GM23338 (cell line): ENCODE results near the gene HBQ1. TPM values are rescaled to one million over a fixed set of nuclear protein-coding genes. Genes with fewer than 3 reads are reported as not detected.

Experiments
- ATAC-seq: fragments of 200-7000 bp; cut with Tn5 transposase; 3 replicates; pipeline ENCODE4 v1.9.1; 2020
- DNase-seq: peaks from one replicate; pipeline ENCODE4 v3.0.0-alpha.2; 2015; ENCODE audit warnings: low spot score
- H2AFZ ChIP-seq: fragments of 200-600 bp; sonication (generic); 2 replicates; pipeline ENCODE4 v1.8.0; 2016; ENCODE audit warnings: antibody characterized with exemption, mild to moderate bottlenecking, moderate library complexity
- H3F3A ChIP-seq: fragments of 200-600 bp; sonication (generic); replicated peaks from 2 replicates; pipeline ENCODE4 v1.8.0; 2017; ENCODE audit warnings: antibody characterized with exemption, mixed run types, low read depth
- H3K27ac ChIP-seq: fragments of 200-600 bp; sonication (generic); 2 replicates; pipeline ENCODE4 v1.6.1; 2016; ENCODE audit warnings: low read depth
- H3K27me3 ChIP-seq: fragments of 200-600 bp; sonication (generic); 2 replicates; pipeline ENCODE4 v1.8.0; 2016; ENCODE audit warnings: mild to moderate bottlenecking, mixed run types, moderate library complexity; ENCODE audit not compliant: insufficient read depth
- H3K36me3 ChIP-seq: fragments of 200-600 bp; sonication (generic); 2 replicates; pipeline ENCODE4 v1.8.0; 2016; ENCODE audit warnings: mild to moderate bottlenecking; ENCODE audit not compliant: insufficient read depth
- H3K4me1 ChIP-seq: fragments of 200-600 bp; sonication (generic); 2 replicates; pipeline ENCODE4 v1.8.0; 2016; ENCODE audit warnings: mild to moderate bottlenecking, moderate library complexity; ENCODE audit not compliant: insufficient read depth
- H3K4me2 ChIP-seq: fragments of 200-600 bp; sonication (generic); 2 replicates; pipeline ENCODE4 v1.7.1; 2017; ENCODE audit warnings: mixed run types
- H3K4me3 ChIP-seq: fragments of 200-600 bp; sonication (generic); 2 replicates; pipeline ENCODE4 v1.6.1; 2016; ENCODE audit warnings: mixed run types
- H3K79me2 ChIP-seq: fragments of 200-600 bp; sonication (generic); replicated peaks from 2 replicates; pipeline ENCODE4 v1.8.0; 2017; ENCODE audit warnings: mild to moderate bottlenecking; ENCODE audit not compliant: insufficient read depth
- H3K9me2 ChIP-seq: fragments of 200-600 bp; sonication (generic); 2 replicates; pipeline ENCODE4 v1.8.0; 2017; ENCODE audit not compliant: insufficient read depth
- H4K20me1 ChIP-seq: fragments of 200-600 bp; sonication (generic); replicated peaks from 2 replicates; pipeline ENCODE4 v1.8.0; 2017; ENCODE audit warnings: mild to moderate bottlenecking; ENCODE audit not compliant: insufficient read depth
- H3K27ac Mint-ChIP-seq: 2 replicates; pipeline ENCODE4 v1.8.0; 2020; ENCODE audit warnings: inconsistent platforms, mild to moderate bottlenecking, moderate library complexity, mixed read lengths
- H3K27me3 Mint-ChIP-seq: 3 replicates; pipeline ENCODE4 v1.8.0; 2022; ENCODE audit warnings: low read depth, mild to moderate bottlenecking, moderate library complexity, mixed read lengths, inconsistent platforms; ENCODE audit not compliant: insufficient read depth, poor library complexity
- H3K36me3 Mint-ChIP-seq: 3 replicates; pipeline ENCODE4 v1.8.0; 2021; ENCODE audit warnings: low read depth, mild to moderate bottlenecking, inconsistent platforms, moderate library complexity, mixed read lengths
- H3K4me1 Mint-ChIP-seq: 3 replicates; pipeline ENCODE4 v1.8.0; 2020; ENCODE audit warnings: mild to moderate bottlenecking, inconsistent platforms, mixed read lengths
- H3K4me3 Mint-ChIP-seq: 3 replicates; pipeline ENCODE4 v1.8.0; 2021; ENCODE audit warnings: moderate library complexity, mild to moderate bottlenecking, inconsistent platforms, mixed read lengths
- H3K9me3 Mint-ChIP-seq: 3 replicates; pipeline ENCODE4 v1.8.0; 2020; ENCODE audit warnings: moderate library complexity, mild to moderate bottlenecking, inconsistent platforms, mixed read lengths
- CREB1 ChIP-seq: fragments of 250-450 bp; sonication (Bioruptor Pico); IDR thresholded peaks from 2 replicates; pipeline ENCODE4 v1.5.0; 2020; ENCODE audit warnings: low read depth, mild to moderate bottlenecking, moderate library complexity
- ETS1 ChIP-seq: IDR thresholded peaks from 2 replicates; pipeline ENCODE4 v1.6.1; 2016; ENCODE audit warnings: antibody characterized with exemption
- EZH2 ChIP-seq: fragments of 200-600 bp; sonication (generic); IDR thresholded peaks from one replicate; pipeline ENCODE4 v1.8.0; 2017; ENCODE audit warnings: antibody characterized with exemption, mild to moderate bottlenecking, low read depth; ENCODE audit not compliant: unreplicated experiment
- EZH2phosphoT487 ChIP-seq: fragments of 200-600 bp; sonication (generic); IDR thresholded peaks from one replicate; pipeline ENCODE4 v1.8.1; 2018; ENCODE audit warnings: antibody characterized with exemption; ENCODE audit not compliant: unreplicated experiment
- JUNB ChIP-seq: IDR thresholded peaks from one replicate; pipeline ENCODE4 v1.6.1; 2016; ENCODE audit warnings: antibody characterized with exemption; ENCODE audit not compliant: unreplicated experiment
- NANOG ChIP-seq: IDR thresholded peaks from 2 replicates; pipeline ENCODE4 v1.6.1; 2016; ENCODE audit warnings: antibody characterized with exemption, borderline replicate concordance
- POLR2AphosphoS5 ChIP-seq: IDR thresholded peaks from 2 replicates; pipeline ENCODE4 v1.6.1; 2016; ENCODE audit warnings: antibody characterized with exemption, low read depth
- STAT1 ChIP-seq: IDR thresholded peaks from one replicate; pipeline ENCODE4 v1.6.1; 2016; ENCODE audit warnings: antibody characterized with exemption; ENCODE audit not compliant: unreplicated experiment
- ZNF114 ChIP-seq: fragments of 250-450 bp; sonication (Bioruptor Pico); IDR thresholded peaks from 2 replicates; pipeline ENCODE4 v1.5.0; 2020; ENCODE audit warnings: mild to moderate bottlenecking, moderate library complexity
- ZNF331 ChIP-seq: fragments of 250-450 bp; sonication (Bioruptor Pico); IDR thresholded peaks from 2 replicates; pipeline ENCODE4 v1.5.0; 2020; ENCODE audit warnings: low read depth, mild to moderate bottlenecking, moderate library complexity
- polyA plus RNA-seq: library from polyadenylated mRNA; unstranded; fragments of >200 nt; fragmentation: Nextera tagmentation; extraction: Ambion mirVana; gene quantifications from 2 replicates; pipeline ENCODE4 v1.2.1, GENCODE V29; 2016
- total RNA-seq: library from RNA; depleted of rRNA; stranded (reverse); fragments of >200 nt; shearing (Covaris generic); gene quantifications from 2 replicates; pipeline ENCODE4 v1.2.3, GENCODE V29; 2014
- TF ChIP-seq, protein P1 (sequence below): IDR thresholded peaks from one replicate; pipeline ENCODE4 v1.6.1; 2018; ENCODE audit warnings: antibody characterized with exemption; ENCODE audit not compliant: unreplicated experiment
- TF ChIP-seq, protein P2 (sequence below), 2 experiments: fragments of 200-600 bp in 1 of 2; sonication (generic) in 1 of 2; conservative IDR thresholded peaks; 2 replicates each; pipeline versions ENCODE4 v1.5.1 to v1.6.1; 2016 to 2017; ENCODE audit warnings: antibody characterized with exemption in 2 of 2, low read depth in 2 of 2, mild to moderate bottlenecking in 2 of 2, moderate library complexity in 1 of 2

HBQ1 gene
- total and polyA plus RNA-seq, 2 experiments from 2014 or later: 6.6 to 8.5 TPM

DNA sequence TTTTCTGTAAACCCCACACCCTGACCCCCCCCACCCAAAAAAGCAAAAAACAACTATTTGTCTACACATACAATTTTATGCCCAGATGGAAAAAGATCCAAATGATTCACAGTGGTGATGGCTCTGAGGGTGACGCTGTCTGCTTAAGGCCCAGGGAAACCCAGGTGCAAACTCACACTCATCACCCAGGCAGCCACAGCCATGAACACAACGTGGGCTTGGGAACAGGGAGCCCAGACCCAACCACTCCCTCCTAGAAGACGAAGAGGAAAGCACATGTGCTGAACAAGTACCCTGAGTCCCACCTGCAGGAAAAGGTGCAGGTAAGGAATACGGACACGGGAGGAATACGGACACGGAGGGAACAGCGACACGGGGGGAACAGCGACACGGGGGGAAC lies 5.4 kb downstream of the HBQ1 start (continued):
- TF ChIP-seq, protein P1, sequence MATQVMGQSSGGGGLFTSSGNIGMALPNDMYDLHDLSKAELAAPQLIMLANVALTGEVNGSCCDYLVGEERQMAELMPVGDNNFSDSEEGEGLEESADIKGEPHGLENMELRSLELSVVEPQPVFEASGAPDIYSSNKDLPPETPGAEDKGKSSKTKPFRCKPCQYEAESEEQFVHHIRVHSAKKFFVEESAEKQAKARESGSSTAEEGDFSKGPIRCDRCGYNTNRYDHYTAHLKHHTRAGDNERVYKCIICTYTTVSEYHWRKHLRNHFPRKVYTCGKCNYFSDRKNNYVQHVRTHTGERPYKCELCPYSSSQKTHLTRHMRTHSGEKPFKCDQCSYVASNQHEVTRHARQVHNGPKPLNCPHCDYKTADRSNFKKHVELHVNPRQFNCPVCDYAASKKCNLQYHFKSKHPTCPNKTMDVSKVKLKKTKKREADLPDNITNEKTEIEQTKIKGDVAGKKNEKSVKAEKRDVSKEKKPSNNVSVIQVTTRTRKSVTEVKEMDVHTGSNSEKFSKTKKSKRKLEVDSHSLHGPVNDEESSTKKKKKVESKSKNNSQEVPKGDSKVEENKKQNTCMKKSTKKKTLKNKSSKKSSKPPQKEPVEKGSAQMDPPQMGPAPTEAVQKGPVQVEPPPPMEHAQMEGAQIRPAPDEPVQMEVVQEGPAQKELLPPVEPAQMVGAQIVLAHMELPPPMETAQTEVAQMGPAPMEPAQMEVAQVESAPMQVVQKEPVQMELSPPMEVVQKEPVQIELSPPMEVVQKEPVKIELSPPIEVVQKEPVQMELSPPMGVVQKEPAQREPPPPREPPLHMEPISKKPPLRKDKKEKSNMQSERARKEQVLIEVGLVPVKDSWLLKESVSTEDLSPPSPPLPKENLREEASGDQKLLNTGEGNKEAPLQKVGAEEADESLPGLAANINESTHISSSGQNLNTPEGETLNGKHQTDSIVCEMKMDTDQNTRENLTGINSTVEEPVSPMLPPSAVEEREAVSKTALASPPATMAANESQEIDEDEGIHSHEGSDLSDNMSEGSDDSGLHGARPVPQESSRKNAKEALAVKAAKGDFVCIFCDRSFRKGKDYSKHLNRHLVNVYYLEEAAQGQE: no peak
- TF ChIP-seq EZH2phosphoT487 (no peak), ZNF114 (CRISPR knock-in tag) (no peak), STAT1 (no peak), JUNB (no peak), ETS1 (no peak), NANOG (no peak), POLR2AphosphoS5 (no peak), EZH2 (no peak), CREB1 (CRISPR knock-in tag) (no peak)
- TF ChIP-seq, protein P2, sequence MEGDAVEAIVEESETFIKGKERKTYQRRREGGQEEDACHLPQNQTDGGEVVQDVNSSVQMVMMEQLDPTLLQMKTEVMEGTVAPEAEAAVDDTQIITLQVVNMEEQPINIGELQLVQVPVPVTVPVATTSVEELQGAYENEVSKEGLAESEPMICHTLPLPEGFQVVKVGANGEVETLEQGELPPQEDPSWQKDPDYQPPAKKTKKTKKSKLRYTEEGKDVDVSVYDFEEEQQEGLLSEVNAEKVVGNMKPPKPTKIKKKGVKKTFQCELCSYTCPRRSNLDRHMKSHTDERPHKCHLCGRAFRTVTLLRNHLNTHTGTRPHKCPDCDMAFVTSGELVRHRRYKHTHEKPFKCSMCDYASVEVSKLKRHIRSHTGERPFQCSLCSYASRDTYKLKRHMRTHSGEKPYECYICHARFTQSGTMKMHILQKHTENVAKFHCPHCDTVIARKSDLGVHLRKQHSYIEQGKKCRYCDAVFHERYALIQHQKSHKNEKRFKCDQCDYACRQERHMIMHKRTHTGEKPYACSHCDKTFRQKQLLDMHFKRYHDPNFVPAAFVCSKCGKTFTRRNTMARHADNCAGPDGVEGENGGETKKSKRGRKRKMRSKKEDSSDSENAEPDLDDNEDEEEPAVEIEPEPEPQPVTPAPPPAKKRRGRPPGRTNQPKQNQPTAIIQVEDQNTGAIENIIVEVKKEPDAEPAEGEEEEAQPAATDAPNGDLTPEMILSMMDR (conservative IDR thresholded peaks at IDR 0.05; ENCODE audit: low read depth in 2 of 2): no peak

DNA sequence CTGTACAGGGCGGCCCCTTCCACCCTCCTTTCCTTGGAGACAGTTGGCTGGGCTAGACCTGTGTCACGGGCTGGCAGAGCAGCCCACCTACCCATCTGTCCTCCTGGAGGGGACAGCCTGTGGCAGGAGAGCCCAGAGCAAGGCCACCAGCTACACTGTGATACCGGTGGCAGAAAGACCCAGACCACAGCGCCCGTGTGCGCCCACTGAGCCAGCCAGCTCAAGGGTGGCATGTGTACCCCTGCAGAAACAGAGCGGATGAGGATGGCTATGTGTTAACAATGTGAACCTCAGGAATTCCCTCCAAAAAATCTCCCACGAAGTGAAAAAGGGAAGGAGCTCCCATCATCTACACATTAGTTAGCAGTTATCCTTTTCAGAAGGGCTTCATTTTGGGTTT lies 7.1 kb downstream of the HBQ1 start:
- H3K9me3 Mint-ChIP-seq: no peaks in the 10 kb centered on the region
- H3K4me3 Mint-ChIP-seq: no peak overlapping the region
- no peak for TF ChIP-seq ZNF331 (CRISPR knock-in tag)
- peaks cover 40% of the 10 kb centered on the region; the same call in 1 of the 2 replicates for H3F3A ChIP-seq
- H3K36me3 Mint-ChIP-seq: peaks cover 62% of the 10 kb centered on the region
- DNase-seq: no peak
- H3K4me3 ChIP-seq: no peak overlapping the region
- no peak overlapping the region for H3K27ac Mint-ChIP-seq
- peaks cover 5% of the 10 kb centered on the region for H4K20me1 ChIP-seq
- H3K27ac ChIP-seq: no peak overlapping the region
- no peak overlapping the region for H3K4me2 ChIP-seq
- H3K27me3 Mint-ChIP-seq: peaks cover 9% of the 10 kb centered on the region
- H3K36me3 ChIP-seq: peaks cover 41% of the 10 kb centered on the region
- no peaks in the 10 kb centered on the region for H3K4me1 ChIP-seq
- H3K79me2 ChIP-seq: no peaks in the 10 kb centered on the region
- no peaks in the 10 kb centered on the region for H3K27me3 ChIP-seq
- ATAC-seq: no peak
- no peak overlapping the region for H2AFZ ChIP-seq
- no peaks in the 10 kb centered on the region; the same call in 2 of the 3 replicates for H3K4me1 Mint-ChIP-seq
- no peaks in the 10 kb centered on the region for H3K9me2 ChIP-seq
